ENCODE results near the gene FTSJ1. TPM values are rescaled to one million over a fixed set of nuclear protein-coding genes. Genes with fewer than 3 reads are reported as not detected.

Gene FTSJ1
- total RNA-seq, 1 experiment from 2014 or later, result 49.4 TPM

GRCh38 chrX:48456628-48457331, 19.2 kb upstream of the FTSJ1 start:
- no peak overlapping the region for H3K23ac ChIP-seq (ENCODE audit: insufficient read length, low read depth, low read length)
- TF ChIP-seq, protein P1, sequence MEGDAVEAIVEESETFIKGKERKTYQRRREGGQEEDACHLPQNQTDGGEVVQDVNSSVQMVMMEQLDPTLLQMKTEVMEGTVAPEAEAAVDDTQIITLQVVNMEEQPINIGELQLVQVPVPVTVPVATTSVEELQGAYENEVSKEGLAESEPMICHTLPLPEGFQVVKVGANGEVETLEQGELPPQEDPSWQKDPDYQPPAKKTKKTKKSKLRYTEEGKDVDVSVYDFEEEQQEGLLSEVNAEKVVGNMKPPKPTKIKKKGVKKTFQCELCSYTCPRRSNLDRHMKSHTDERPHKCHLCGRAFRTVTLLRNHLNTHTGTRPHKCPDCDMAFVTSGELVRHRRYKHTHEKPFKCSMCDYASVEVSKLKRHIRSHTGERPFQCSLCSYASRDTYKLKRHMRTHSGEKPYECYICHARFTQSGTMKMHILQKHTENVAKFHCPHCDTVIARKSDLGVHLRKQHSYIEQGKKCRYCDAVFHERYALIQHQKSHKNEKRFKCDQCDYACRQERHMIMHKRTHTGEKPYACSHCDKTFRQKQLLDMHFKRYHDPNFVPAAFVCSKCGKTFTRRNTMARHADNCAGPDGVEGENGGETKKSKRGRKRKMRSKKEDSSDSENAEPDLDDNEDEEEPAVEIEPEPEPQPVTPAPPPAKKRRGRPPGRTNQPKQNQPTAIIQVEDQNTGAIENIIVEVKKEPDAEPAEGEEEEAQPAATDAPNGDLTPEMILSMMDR (conservative IDR thresholded peaks at IDR 0.05), result no peak
- H2BK20ac ChIP-seq (ENCODE audit: low read depth, low read length, poor library complexity, severe bottlenecking), result no peak overlapping the region
- no peak overlapping the region for H3K4ac ChIP-seq (ENCODE audit: low read depth, low read length)
- H4K8ac ChIP-seq (replicated peaks; ENCODE audit: insufficient read length, low read depth, low read length), result no peak overlapping the region
- no peaks in the 10 kb centered on the region for H3K27me3 Mint-ChIP-seq (ENCODE audit: low read depth)
- H3K27ac ChIP-seq (ENCODE audit: insufficient read length, low read depth, low read length), result no peak overlapping the region
- H3K9me3 ChIP-seq (ENCODE audit: control insufficient read depth, low read depth, low read length), result peaks cover 31% of the 10 kb centered on the region
- no peak overlapping the region for H2BK5ac ChIP-seq (ENCODE audit: insufficient read length, low read length)
- H3K18ac ChIP-seq (ENCODE audit: insufficient read length, low read depth, low read length), result no peak overlapping the region
- H2AFZ ChIP-seq (ENCODE audit: low read length), result no peak overlapping the region
- no peaks in the 10 kb centered on the region for H3K27me3 ChIP-seq (ENCODE audit: insufficient read depth, low read length)
- no peak overlapping the region for H3K9ac ChIP-seq (ENCODE audit: extremely low read depth, insufficient read length, low read length)
- no peaks in the 10 kb centered on the region for H3K23me2 ChIP-seq (ENCODE audit: insufficient read length, low read depth, low read length, poor library complexity, severe bottlenecking)
- no peak overlapping the region for H2BK15ac ChIP-seq (ENCODE audit: low read depth, low read length)
- no peak for DNase-seq
- no peak overlapping the region for H3K4me3 Mint-ChIP-seq
- no peak overlapping the region for H2BK12ac ChIP-seq (ENCODE audit: insufficient read length, low read depth, low read length)
- WGBS (ENCODE audit: extremely low coverage, insufficient read length, low lambda C conversion rate), result no CpG with 5 or more reads among the region's 6 CpGs
- H3K9me3 Mint-ChIP-seq, result peaks cover 58 to 66% of the 10 kb centered on the region in 2 experiments
- H3K79me2 ChIP-seq (ENCODE audit: insufficient read depth, low read length), result no peaks in the 10 kb centered on the region
- peaks cover 26 to 32% (median 30%) of the 10 kb centered on the region in 3 experiments for H3K36me3 Mint-ChIP-seq (ENCODE audit: insufficient read depth in 1 of 3, low read depth in 3 of 3)
- no peak overlapping the region for H4K5ac ChIP-seq (ENCODE audit: insufficient read length, low read depth, low read length)
- H3T11ph ChIP-seq (ENCODE audit: low read length), result no peak overlapping the region
- H3K14ac ChIP-seq (ENCODE audit: insufficient read depth, low read length), result no peak overlapping the region
- no peak overlapping the region for H3K56ac ChIP-seq (ENCODE audit: insufficient read length, low read depth, low read length)
- no peaks in the 10 kb centered on the region for H3K79me1 ChIP-seq (ENCODE audit: insufficient read depth, low read depth, low read length, poor library complexity, severe bottlenecking)
- no peak overlapping the region for H3K4me2 ChIP-seq (ENCODE audit: insufficient read depth, insufficient read length, low read length)
- H3K4me1 ChIP-seq (ENCODE audit: insufficient read depth, low read length), result no peaks in the 10 kb centered on the region
- H4K91ac ChIP-seq (ENCODE audit: insufficient read length, low read depth, low read length), result no peak overlapping the region
- no peaks in the 10 kb centered on the region for H4K20me1 ChIP-seq (ENCODE audit: control insufficient read depth, insufficient read depth, insufficient read length)
- H3K4me1 Mint-ChIP-seq, result no peaks in the 10 kb centered on the region
- no peak overlapping the region for H2BK120ac ChIP-seq (ENCODE audit: low read depth, low read length, poor library complexity, severe bottlenecking)
- H2AK5ac ChIP-seq (ENCODE audit: insufficient read length, low read length), result no peak overlapping the region
- peak overlapping the region in 1 of 3 experiments; percentile 8; a peak in 1 of 7 replicates for H3K27ac Mint-ChIP-seq

All from H9 (cell line).